A549 (cell line): Measurements from ENCODE around the gene STYXL2. TPM values are rescaled to one million over a fixed set of nuclear protein-coding genes. Genes with fewer than 3 reads are reported as not detected.

Experiments
- ATAC-seq, 2 experiments: fragments of 200-7000 bp in 1 of 2; fragments of >200 bp in 1 of 2; cut with Nextera tagmentation in 1 of 2; cut with Tn5 transposase in 1 of 2; 3 replicates each; pipeline versions ENCODE4 v1.8.0 to v1.9.1; 2018 to 2020; ENCODE audit warnings: mild to moderate bottlenecking in 1 of 2, moderate library complexity in 1 of 2
- CTCF ChIA-PET: fragments of 300-600 bp; sonication (Branson Sonifier 250); formaldehyde crosslinking; extraction: SDS; loops from one replicate; lab custom pipeline; 2021; ENCODE audit warnings: antibody characterized with exemption, inconsistent platforms; lab: Yijun Ruan, JAX
- POLR2A ChIA-PET: fragments of 350-600 bp; formaldehyde crosslinking; extraction: SDS; loops from one replicate; lab custom pipeline; 2021; ENCODE audit warnings: antibody characterized with exemption, inconsistent platforms; lab: Yijun Ruan, JAX
- DNase-seq, 2 experiments: peaks; one replicate each; pipeline versions ENCODE4 v3.0.0 to v3.0.0-alpha.2; 2011 to 2016; ENCODE audit warnings: low read depth in 1 of 2, low spot score in 1 of 2
- FAIRE-seq: peaks from 2 replicates; lab custom pipeline; 2011; peaks lifted over from hg19 to GRCh38; lab: Jason Lieb, UNC
- H3K27ac ChIP-seq, 2 experiments: fragments of >200 bp; sonication (Bioruptor Twin); formaldehyde crosslinking; 3 replicates each; pipeline ENCODE4 v1.5.1; 2016 to 2017
- H3K4me1 ChIP-seq: fragments of >200 bp; sonication (Bioruptor Twin); formaldehyde crosslinking; 3 replicates; pipeline ENCODE4 v1.6.1; 2016
- H3K4me2 ChIP-seq: fragments of >200 bp; sonication (Bioruptor Twin); formaldehyde crosslinking; 3 replicates; pipeline ENCODE4 v1.6.1; 2016
- H3K4me3 ChIP-seq: fragments of >200 bp; sonication (Bioruptor Twin); formaldehyde crosslinking; 3 replicates; pipeline ENCODE4 v1.5.1; 2016
- H3K9me3 ChIP-seq: fragments of >200 bp; sonication (Bioruptor Twin); formaldehyde crosslinking; 3 replicates; pipeline ENCODE4 v1.6.1; 2016
- CBX8 ChIP-seq: fragments of 200-600 bp; sonication (generic); IDR thresholded peaks from 2 replicates; pipeline ENCODE4 v1.6.1; 2016
- CHD2 ChIP-seq: fragments of 150-350 bp; IDR thresholded peaks from 2 replicates; pipeline ENCODE4 v1.6.1; 2014; ENCODE audit warnings: low read length; ENCODE audit not compliant: partially characterized antibody
- EP300 ChIP-seq, 2 experiments: fragments of >200 bp; sonication (Bioruptor Twin); formaldehyde crosslinking; IDR thresholded peaks; 2 replicates in 1 of 2; 3 replicates in 1 of 2; pipeline ENCODE4 v1.6.1; 2016 to 2017
- FOSB ChIP-seq: fragments of 250-450 bp; sonication (Bioruptor Pico); IDR thresholded peaks from 2 replicates; pipeline ENCODE4 v1.5.0; 2020; ENCODE audit warnings: mild to moderate bottlenecking, moderate library complexity
- FOSL2 ChIP-seq, 2 experiments: fragments of 450-650 bp in 1 of 2; fragments of >200 bp in 1 of 2; sonication (Bioruptor Twin) in 1 of 2; formaldehyde crosslinking; IDR thresholded peaks; 2 replicates each; pipeline versions ENCODE4 v1.5.0 to v1.6.1; 2016 to 2020; ENCODE audit warnings: mild to moderate bottlenecking in 1 of 2, moderate library complexity in 1 of 2
- FOXS1 ChIP-seq: fragments of 250-450 bp; sonication (Bioruptor Pico); IDR thresholded peaks from 2 replicates; pipeline ENCODE4 v1.5.0; 2020; ENCODE audit warnings: mild to moderate bottlenecking, moderate library complexity
- GATA3 ChIP-seq: IDR thresholded peaks from 2 replicates; pipeline ENCODE4 v1.6.1; 2012; ENCODE audit warnings: borderline replicate concordance
- HOXA7 ChIP-seq: fragments of 250-450 bp; sonication (Bioruptor Pico); IDR thresholded peaks from 2 replicates; pipeline ENCODE4 v1.5.0; 2020; ENCODE audit warnings: mild to moderate bottlenecking, moderate library complexity
- HOXB13 ChIP-seq: fragments of 250-450 bp; sonication (Bioruptor Pico); IDR thresholded peaks from 2 replicates; pipeline ENCODE4 v1.5.0; 2020; ENCODE audit warnings: low read depth, mild to moderate bottlenecking, moderate library complexity
- MAFK ChIP-seq: fragments of 450-650 bp; IDR thresholded peaks from 2 replicates; pipeline ENCODE4 v1.6.1; 2014; ENCODE audit not compliant: partially characterized antibody
- RARB ChIP-seq: fragments of 250-450 bp; sonication (Bioruptor Pico); IDR thresholded peaks from 2 replicates; pipeline ENCODE4 v1.8.0; 2021; ENCODE audit warnings: mild to moderate bottlenecking, moderate library complexity
- RCOR1 ChIP-seq: fragments of 150-350 bp; IDR thresholded peaks from 2 replicates; pipeline ENCODE4 v1.6.1; 2014; ENCODE audit warnings: antibody characterized with exemption, low read length, low read depth
- RFX5 ChIP-seq: fragments of 450-650 bp; IDR thresholded peaks from 2 replicates; pipeline ENCODE4 v1.7.1; 2014; ENCODE audit warnings: antibody characterized with exemption, mild to moderate bottlenecking, moderate library complexity
- RNF2 ChIP-seq: fragments of 200-600 bp; sonication (generic); IDR thresholded peaks from 2 replicates; pipeline ENCODE4 v1.6.1; 2016; ENCODE audit warnings: low read depth, mild to moderate bottlenecking, antibody characterized with exemption, moderate library complexity, borderline replicate concordance
- SMC3 ChIP-seq: fragments of >200 bp; sonication (Bioruptor Twin); formaldehyde crosslinking; IDR thresholded peaks from 3 replicates; pipeline ENCODE4 v1.6.1; 2018; ENCODE audit warnings: inconsistent platforms
- SREBF2 ChIP-seq: fragments of 450-650 bp; IDR thresholded peaks from 2 replicates; pipeline ENCODE4 v1.6.1; 2014; ENCODE audit warnings: mild to moderate bottlenecking, moderate library complexity
- ZNF302 ChIP-seq: fragments of 250-450 bp; sonication (Bioruptor Pico); IDR thresholded peaks from 2 replicates; pipeline ENCODE4 v1.9.0; 2021; ENCODE audit warnings: inconsistent platforms, mild to moderate bottlenecking, moderate library complexity
- WGBS: methylation state at CpG from one replicate; pipeline ENCODE4 v1.1.6; 2017; ENCODE audit errors: missing lambda C conversion rate; 5-methylcytosine and 5-hydroxymethylcytosine counted together
- polyA plus RNA-seq, 4 experiments: library from polyadenylated mRNA; depleted of rRNA in 3 of 4; stranded (reverse); fragments of >200 nt; fragmentation: RNase III in 1 of 4; extraction: RNeasy Plus Mini Kit Qiagen cat#74134 plus additional on column Dnase treatment in 1 of 4; gene quantifications; 2 replicates in 3 of 4; 3 replicates in 1 of 4; pipeline ENCODE4 v1.2.3, GENCODE V29; 2011 to 2017
- TF ChIP-seq, protein P1 (sequence below): IDR thresholded peaks from 2 replicates; pipeline ENCODE4 v1.6.1; 2012
- TF ChIP-seq, protein P2 (sequence below): fragments of 250-450 bp; sonication (Bioruptor Pico); IDR thresholded peaks from 2 replicates; pipeline ENCODE4 v1.5.0; 2021; ENCODE audit warnings: mild to moderate bottlenecking, moderate library complexity, borderline replicate concordance
- TF ChIP-seq, protein P3 (sequence below): fragments of 200-600 bp; sonication (generic); IDR thresholded peaks from 2 replicates; pipeline ENCODE4 v1.6.1; 2016; ENCODE audit warnings: antibody characterized with exemption, mild to moderate bottlenecking, moderate library complexity
- TF ChIP-seq, protein P4 (sequence below): fragments of 450-650 bp; IDR thresholded peaks from 2 replicates; pipeline ENCODE4 v1.6.1; 2014; ENCODE audit warnings: antibody characterized with exemption
- TF ChIP-seq, protein P5 (sequence below): fragments of 150-350 bp; IDR thresholded peaks from 2 replicates; pipeline ENCODE4 v1.6.1; 2014; ENCODE audit warnings: low read depth, mild to moderate bottlenecking, low read length

STYXL2 gene
- polyA plus RNA-seq, 2 of the 4 experiments (the other 2 are of a cell fraction): not detected

DNA sequence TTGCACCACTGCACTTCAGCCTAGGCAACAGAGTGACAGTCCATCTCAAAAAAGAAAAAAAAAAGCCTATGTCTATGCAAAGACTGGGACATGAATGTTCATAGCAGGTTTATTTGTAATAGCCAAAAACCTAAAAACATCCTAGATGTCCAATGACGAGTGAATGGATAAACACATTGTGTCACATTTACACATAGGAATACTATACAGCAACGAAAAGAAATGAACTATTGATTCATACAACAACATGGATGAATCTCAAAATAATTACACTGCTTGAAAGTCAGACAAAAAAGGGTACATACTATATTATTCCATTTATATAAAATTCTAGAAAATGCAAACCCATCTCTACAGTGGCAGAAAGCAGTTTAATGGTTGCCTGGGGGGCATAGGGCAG, 7.9 kb downstream of the STYXL2 start (continued):
- TF ChIP-seq, protein P1, sequence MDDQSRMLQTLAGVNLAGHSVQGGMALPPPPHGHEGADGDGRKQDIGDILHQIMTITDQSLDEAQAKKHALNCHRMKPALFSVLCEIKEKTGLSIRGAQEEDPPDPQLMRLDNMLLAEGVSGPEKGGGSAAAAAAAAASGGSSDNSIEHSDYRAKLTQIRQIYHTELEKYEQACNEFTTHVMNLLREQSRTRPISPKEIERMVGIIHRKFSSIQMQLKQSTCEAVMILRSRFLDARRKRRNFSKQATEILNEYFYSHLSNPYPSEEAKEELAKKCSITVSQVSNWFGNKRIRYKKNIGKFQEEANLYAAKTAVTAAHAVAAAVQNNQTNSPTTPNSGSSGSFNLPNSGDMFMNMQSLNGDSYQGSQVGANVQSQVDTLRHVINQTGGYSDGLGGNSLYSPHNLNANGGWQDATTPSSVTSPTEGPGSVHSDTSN: no peak
- no peak for TF ChIP-seq RCOR1
- TF ChIP-seq HOXB13 (CRISPR knock-in tag): no peak
- TF ChIP-seq RFX5: no peak
- TF ChIP-seq, protein P2, sequence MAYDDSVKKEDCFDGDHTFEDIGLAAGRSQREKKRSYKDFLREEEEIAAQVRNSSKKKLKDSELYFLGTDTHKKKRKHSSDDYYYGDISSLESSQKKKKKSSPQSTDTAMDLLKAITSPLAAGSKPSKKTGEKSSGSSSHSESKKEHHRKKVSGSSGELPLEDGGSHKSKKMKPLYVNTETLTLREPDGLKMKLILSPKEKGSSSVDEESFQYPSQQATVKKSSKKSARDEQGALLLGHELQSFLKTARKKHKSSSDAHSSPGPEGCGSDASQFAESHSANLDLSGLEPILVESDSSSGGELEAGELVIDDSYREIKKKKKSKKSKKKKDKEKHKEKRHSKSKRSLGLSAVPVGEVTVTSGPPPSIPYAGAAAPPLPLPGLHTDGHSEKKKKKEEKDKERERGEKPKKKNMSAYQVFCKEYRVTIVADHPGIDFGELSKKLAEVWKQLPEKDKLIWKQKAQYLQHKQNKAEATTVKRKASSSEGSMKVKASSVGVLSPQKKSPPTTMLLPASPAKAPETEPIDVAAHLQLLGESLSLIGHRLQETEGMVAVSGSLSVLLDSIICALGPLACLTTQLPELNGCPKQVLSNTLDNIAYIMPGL: no peak
- no peak for TF ChIP-seq RNF2

DNA sequence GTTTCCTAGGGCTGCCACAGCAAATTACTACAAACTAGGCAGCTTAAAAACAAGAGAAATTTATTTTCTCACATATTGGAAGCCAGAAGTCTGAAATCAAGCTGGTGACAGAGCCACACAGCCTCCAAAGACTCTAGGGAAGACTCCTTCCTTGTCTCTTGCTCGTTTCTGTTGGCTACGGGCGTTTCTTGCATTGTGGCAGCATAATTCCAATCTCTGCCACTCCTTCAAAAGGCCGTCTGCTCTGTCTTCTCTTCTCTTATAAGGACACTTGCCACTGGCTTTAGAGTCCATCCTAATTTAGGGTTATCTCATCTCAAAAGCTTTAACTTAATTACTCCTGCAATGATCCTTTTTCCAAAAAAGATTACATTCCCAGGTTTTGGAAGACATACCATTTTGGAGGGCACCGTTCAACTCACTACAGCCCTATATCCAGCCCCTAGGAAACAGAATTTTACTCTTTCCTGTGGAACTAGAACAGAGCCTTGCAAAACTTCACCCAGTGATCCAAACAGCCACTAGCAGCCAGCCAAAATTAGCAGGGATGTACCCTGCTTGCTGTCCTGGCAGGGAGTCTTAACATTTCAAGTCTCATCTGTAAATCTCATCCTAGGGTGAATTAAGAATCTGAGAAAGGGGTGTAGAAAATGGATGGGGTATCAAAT, 9.2 kb downstream of the STYXL2 start:
- H3K9me3 ChIP-seq: no peaks in the 10 kb centered on the region
- H3K4me2 ChIP-seq: no peak overlapping the region
- ATAC-seq: no peak; a peak in 1 of 6 replicates
- 68% methylated on average over 5 of the region's 5 CpGs for WGBS
- ChIA-PET POLR2A (no interaction called here), CTCF (interaction anchor here (1.1 to 1.3 kb wide), 2 partner anchors 11 to 36 kb away, joined by 3 to 4 read pairs; no protein-coding TSS in a partner anchor)
- no peak for FAIRE-seq
- no peak overlapping the region for H3K4me3 ChIP-seq
- 0 out of 3 replicates have a peak, but pooled peaks cover 6% of the 10 kb centered on the region for H3K4me1 ChIP-seq
- no peak overlapping the region for H3K27ac ChIP-seq
- TF ChIP-seq ZNF302 (CRISPR knock-in tag) (no peak), RNF2 (no peak), RCOR1 (no peak), HOXA7 (CRISPR knock-in tag) (no peak), SMC3 (no peak), FOSB (CRISPR knock-in tag) (no peak), CBX8 (no peak), FOXS1 (CRISPR knock-in tag) (no peak)
- TF ChIP-seq, protein P3, sequence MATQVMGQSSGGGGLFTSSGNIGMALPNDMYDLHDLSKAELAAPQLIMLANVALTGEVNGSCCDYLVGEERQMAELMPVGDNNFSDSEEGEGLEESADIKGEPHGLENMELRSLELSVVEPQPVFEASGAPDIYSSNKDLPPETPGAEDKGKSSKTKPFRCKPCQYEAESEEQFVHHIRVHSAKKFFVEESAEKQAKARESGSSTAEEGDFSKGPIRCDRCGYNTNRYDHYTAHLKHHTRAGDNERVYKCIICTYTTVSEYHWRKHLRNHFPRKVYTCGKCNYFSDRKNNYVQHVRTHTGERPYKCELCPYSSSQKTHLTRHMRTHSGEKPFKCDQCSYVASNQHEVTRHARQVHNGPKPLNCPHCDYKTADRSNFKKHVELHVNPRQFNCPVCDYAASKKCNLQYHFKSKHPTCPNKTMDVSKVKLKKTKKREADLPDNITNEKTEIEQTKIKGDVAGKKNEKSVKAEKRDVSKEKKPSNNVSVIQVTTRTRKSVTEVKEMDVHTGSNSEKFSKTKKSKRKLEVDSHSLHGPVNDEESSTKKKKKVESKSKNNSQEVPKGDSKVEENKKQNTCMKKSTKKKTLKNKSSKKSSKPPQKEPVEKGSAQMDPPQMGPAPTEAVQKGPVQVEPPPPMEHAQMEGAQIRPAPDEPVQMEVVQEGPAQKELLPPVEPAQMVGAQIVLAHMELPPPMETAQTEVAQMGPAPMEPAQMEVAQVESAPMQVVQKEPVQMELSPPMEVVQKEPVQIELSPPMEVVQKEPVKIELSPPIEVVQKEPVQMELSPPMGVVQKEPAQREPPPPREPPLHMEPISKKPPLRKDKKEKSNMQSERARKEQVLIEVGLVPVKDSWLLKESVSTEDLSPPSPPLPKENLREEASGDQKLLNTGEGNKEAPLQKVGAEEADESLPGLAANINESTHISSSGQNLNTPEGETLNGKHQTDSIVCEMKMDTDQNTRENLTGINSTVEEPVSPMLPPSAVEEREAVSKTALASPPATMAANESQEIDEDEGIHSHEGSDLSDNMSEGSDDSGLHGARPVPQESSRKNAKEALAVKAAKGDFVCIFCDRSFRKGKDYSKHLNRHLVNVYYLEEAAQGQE: no peak
- DNase-seq: no peak

DNA sequence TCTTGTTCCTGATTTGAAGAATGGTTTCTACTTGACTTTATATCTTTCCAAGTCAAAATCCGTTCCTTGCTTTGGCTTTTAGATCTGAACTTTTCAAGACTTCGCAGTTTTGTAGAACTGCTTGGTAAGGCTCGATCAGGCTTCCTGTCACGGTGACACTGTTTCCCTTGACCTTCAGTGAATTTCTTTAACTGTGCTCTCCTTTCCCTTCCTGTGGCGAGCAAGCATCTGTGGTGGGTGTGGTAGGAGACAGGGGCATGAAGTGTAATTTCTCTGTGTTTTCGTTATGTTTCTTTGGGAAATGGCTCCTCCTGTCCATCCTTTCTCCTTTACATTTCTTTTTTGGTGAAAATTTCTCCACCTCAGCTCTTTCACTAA, 10.4 kb downstream of the STYXL2 start:
- CTCF ChIA-PET: interaction anchor here (1.2 kb wide), 1 partner anchor 10 kb away, joined by 3 read pairs; the partner anchor contains the start of gene STYXL2
- no peak for DNase-seq
- TF ChIP-seq CHD2: no peak
- no peak for TF ChIP-seq FOSL2 (IDR thresholded peaks at IDR 0.05)
- no peak for TF ChIP-seq FOSL2 (CRISPR knock-in tag; IDR thresholded peaks at IDR 0.05)
- TF ChIP-seq, protein P4, sequence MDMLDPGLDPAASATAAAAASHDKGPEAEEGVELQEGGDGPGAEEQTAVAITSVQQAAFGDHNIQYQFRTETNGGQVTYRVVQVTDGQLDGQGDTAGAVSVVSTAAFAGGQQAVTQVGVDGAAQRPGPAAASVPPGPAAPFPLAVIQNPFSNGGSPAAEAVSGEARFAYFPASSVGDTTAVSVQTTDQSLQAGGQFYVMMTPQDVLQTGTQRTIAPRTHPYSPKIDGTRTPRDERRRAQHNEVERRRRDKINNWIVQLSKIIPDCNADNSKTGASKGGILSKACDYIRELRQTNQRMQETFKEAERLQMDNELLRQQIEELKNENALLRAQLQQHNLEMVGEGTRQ: no peak
- TF ChIP-seq, protein P5, sequence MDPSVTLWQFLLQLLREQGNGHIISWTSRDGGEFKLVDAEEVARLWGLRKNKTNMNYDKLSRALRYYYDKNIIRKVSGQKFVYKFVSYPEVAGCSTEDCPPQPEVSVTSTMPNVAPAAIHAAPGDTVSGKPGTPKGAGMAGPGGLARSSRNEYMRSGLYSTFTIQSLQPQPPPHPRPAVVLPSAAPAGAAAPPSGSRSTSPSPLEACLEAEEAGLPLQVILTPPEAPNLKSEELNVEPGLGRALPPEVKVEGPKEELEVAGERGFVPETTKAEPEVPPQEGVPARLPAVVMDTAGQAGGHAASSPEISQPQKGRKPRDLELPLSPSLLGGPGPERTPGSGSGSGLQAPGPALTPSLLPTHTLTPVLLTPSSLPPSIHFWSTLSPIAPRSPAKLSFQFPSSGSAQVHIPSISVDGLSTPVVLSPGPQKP: no peak
- TF ChIP-seq GATA3: no peak
- no peak for TF ChIP-seq EP300 (IDR thresholded peaks at IDR 0.05)
- no peak for TF ChIP-seq MAFK
- no peak for TF ChIP-seq RFX5
- TF ChIP-seq, protein P1: no peak
- TF ChIP-seq SMC3: no peak
- no peak for TF ChIP-seq RARB (CRISPR knock-in tag)
- TF ChIP-seq SREBF2: no peak

More for the DNA sequence above, 10.4 kb downstream of the STYXL2 start:
- no peak overlapping the region for H3K27ac ChIP-seq
- H3K4me1 ChIP-seq: 0 out of 3 replicates have a peak, but pooled peaks cover 6% of the 10 kb centered on the region
- no peak overlapping the region for H3K4me2 ChIP-seq
- POLR2A ChIA-PET: no interaction called here
- H3K9me3 ChIP-seq: no peaks in the 10 kb centered on the region
- ATAC-seq (no peak), FAIRE-seq (no peak)
- 87% methylated on average over 6 of the region's 6 CpGs for WGBS
- no peak overlapping the region for H3K4me3 ChIP-seq
